ENCODE data around the gene EZH1.
A peak's percentile ranks its signal among the peaks of the same experiment; 100 is the strongest.
"Not testable (repeated sequence)": the region's sequence is repeated elsewhere in the genome, so short reads cannot be mapped to it uniquely, and the experiment has no call there.

EZH1 gene

DNA sequence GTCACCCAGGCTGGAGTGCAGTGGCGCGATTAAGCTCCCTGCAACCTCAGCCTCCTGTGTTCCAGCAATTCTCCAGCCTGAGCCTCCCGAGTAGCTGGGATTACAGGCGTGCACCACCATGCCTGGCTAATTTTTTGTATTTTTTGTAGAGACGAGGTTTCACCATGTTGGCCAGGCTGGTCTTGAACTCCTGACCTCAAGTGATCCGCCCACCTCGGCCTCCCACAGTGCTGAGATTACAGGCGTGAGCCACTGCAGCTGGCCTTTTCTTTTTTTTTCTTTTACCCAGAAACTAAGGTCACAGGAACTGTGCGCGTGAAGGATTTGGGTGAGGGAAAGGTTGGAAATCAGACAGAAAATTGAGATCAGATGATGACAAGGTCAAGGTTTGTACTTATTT is 25.1 kb upstream of the EZH1 start:
- not testable (repeated sequence) for DNase-seq

DNA sequence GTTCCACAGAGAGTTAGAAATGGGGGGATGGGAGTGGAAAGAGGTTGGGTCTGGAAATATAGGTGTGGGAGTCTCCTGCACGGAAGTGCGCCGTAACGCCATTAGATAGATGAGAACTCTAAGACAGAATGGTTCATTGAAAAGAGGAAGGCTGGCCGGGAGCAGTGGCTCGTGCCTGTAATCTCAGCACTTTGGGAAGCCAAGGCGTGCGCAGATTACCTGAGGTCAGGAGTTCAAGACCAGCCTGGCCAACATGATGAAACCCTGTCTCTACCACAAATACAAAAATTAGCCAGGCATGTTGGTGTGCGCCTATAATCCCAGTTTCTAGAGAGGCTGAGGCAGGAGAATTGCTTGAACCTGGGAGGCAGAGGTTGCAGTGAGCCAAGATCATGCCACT is 23.2 kb upstream of the EZH1 start:
- not testable (repeated sequence) for DNase-seq

DNA sequence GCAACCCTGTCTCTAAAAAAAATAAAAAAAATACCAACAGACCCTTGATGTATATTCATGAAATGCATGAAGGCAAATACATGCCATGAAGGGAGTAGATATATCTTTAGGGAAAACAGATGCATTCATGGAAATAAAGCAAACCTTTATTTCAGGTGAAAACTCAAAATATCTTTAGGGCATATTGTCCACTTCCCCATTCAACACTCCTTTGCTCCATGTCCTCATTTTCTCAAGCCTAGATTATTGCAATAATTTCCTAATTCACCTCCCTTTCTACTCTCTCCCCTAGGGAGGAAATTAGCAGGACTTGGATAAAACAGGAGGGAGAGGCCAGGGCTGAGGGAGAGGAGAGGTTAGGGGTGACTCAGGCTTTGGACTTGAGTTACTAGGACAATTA is 22.7 kb upstream of the EZH1 start:
- no peak for DNase-seq

DNA sequence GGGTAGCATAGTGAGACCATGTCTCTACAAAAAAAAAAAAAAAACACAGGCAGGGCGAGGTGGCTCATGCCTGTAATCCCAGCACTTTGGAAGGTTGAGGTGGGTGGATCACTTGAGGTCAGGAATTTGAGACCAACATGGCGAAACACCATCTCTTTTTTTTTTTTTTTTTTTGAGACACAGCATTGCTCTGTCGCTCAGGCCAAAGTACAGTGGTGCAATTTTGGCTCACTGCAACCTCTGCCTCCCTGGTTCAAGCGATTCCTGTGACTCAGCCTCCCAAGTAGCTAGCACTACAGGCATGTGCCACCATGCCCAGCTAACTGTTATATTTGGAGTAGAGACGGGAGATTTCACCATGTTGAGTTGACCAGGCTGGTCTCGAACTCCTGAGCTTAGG is 21.3 kb upstream of the EZH1 start:
- DNase-seq: no peak

DNA sequence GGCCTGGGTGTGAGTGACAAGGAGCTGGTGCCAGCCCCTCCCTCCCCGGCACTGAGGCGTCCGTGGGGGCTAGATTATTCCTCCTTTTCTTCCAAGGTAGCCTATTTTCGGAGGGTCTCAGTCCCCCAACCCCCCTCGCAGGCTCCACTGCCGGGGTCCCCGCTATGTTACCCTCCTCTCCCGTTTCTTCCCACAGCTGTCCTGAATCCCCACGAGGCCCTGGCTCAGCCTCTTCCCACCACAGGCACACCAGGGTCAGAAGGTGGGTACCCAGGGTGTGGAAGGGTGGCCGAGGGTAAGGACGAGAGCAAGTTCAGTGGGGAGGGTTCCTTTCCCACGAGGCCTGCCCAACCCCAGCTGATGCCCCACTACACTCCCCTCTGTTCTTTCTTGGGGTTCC is 16.8 kb upstream of the EZH1 start:
- DNase-seq: no peak

DNA sequence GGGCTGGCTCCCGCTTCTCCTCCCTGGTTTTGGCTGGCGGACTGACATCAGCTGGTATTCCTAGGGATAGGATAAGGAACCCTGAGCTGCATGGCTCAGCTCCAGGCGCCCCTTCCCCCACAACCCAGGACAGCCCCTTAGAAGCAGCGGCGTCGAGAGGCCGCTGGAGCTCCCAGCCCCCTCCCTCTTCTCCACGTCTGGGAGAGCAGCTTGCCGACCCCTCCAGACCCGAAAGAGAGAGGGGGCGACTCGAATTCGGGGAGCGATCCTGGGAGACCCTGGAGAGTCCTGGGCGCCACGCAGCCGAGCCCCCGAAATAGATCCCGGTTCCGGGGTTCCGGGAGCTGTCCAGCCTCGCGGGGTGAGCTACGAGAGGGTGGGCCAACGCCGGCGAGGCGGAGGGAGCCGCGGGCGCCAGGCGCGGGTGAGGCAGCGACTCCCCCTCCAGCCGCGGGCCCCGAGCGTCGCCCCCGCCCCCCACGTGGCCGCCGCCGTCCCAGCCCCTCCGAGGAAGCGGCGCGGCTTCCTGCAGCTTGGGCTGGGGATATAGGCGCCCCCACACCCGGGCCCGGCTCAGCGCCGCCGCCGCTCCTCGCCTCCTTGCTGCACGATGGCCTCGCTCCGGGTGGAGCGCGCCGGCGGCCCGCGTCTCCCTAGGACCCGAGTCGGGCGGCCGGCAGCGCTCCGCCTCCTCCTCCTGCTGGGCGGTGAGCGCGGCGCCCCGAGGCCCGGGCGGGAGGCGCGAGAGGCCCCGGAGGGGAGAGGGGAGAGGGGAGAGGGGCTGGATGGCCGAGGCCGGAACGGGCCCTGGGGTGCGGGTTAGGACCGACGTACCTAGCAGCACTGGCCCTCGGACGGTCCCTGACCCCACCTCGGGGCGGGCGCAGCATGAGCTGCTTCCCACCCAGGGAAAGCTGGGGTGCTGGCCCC is 16.1 kb upstream of the EZH1 start, which contains the start of gene RAMP2:
RAMP2 (plus strand) TSS at position 576 of the 930 bp plus-strand sequence; CDS start at position 611, 35 bp downstream.
- DNase-seq: no peak

DNA sequence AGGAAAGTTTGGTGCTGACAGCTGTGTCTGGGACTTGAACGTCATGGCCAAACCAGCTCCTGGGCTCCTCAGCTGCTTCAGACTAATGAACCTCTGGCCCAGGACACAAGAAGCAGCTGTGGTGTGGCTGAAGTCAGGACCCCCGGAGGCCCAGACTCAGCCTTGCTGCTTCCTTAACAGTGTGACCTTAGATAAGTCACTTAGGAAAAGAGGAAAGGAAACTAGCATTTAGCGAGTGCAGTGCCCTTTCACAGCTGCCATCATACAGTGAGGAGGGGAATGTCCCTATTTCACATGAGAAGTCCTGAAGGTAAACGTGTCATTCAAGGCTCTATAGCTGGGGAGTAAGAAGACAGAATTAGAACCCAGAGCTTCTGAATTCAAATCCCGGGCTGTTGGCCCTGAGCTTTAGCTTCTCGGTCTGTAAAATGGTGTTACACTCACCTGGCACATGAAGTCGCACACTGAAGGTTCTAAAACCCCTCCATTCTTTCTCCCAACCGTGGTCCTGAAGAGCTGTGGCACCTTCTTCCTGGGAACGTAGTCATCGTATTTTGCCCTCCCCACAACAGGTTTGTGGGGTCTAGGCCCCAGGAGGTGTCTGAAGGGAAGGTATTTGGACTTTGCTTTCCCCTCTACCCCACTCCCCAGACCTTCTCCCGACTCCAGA is 15.3 kb upstream of the EZH1 start:
- DNase-seq: no peak

DNA sequence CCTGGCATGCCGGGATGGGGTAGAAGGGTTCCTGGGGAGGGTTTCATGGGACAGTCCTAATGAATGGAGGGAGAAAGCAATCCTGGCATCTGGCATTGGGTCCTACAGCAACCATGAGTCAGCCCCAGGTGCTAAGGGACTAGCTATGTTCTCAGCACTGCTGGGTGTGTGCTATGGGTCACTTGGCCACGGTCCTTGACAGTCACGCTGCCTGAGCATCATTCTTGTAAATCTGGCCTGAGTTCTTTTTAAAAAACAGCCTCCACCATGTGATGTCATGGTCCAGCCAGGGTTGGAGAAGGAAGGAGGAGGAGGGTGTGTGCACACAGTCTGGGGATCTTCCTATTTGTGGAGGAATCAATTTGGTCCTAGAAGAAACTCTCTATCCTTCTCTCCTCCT is 9.9 kb upstream of the EZH1 start:
- DNase-seq: no peak

DNA sequence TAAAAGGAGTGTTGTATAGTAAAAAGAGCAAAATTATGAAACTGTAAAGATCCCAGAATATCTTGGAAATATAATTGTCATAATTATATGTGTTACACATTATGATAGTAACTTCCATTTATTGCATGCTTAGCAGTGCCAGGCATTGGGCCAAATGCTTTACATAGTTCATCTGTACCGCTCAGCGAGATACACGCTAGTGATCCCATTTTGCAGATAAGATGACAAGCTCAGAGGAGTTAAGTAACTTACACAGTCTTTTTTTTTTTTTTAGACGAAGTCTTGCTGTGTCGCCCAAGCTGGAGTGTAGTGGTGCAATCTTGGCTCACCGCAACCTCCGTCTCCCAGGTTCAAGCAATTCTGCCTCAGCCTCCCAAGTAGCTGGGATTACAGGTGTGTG is 6.8 kb upstream of the EZH1 start:
- no peak for DNase-seq

DNA sequence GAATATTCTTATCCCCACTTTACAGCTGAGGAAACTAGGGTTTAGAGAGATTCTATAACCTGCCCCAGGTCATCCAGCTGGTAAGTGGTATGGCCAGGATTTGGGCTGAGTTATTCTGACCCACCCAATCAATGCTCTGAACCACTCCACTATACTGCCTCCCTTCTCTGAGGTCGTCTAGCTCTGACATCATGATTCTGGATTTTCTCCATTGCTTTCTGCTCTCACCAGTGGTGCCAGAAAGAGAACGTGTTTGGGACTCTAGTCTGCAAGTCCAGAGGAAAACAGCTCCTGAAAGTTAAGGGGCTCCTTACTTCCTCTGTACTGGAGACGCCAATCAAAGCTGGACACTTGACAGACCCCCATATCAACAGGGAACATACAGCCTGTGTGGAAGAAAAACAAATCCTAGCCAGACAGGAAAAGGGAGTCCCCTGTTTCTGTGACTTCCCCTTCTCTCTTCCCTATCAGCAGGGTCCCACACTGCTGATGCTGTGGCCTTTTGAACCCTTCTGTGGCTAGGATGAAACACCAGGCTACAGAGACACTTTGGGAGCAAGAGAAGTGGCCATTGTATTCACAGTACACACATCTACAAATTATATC is 6.0 kb upstream of the EZH1 start:
- no peak for DNase-seq

DNA sequence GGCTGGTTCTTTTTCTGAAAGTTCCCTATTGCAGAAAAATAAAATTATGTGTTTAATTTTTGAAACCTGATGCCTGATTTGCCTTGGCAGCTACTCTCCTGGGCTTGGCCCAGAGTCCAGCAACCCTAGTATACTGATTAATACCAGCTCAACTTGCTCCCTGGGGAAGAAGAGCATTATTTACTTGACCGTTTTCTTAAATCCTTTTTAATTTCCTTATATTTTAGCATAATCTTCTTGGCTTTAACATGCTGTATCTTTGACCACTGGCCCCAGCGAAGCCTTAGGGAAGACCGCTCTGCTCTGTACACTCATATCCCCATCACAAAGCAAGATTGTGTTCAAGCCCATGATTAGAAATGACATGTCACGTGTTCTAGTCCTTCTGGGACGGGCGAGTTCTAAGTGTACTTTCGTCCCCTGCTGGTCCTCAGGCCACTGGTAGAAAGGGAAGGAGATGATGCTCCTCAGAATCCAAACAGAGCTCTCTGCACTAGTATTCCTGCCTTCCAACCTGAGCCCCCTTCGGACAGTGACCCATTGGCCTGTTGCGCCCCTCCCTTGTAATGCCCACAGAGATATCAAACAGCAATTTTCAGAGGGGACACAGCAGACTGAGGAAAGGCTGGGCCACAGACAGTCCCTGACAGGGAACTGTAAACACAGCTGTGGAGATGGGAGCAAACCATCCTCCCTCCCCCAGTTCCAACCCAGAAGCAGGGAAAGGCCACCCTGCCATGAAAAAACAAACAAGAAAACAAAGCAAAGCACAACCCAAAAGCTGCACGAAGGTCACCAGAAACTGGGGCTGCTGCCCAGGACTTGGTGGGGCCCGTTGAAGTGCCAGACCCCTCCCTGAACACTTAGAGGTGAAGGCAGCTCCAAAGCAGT is 4.3 kb upstream of the EZH1 start:
- no peak for DNase-seq

DNA sequence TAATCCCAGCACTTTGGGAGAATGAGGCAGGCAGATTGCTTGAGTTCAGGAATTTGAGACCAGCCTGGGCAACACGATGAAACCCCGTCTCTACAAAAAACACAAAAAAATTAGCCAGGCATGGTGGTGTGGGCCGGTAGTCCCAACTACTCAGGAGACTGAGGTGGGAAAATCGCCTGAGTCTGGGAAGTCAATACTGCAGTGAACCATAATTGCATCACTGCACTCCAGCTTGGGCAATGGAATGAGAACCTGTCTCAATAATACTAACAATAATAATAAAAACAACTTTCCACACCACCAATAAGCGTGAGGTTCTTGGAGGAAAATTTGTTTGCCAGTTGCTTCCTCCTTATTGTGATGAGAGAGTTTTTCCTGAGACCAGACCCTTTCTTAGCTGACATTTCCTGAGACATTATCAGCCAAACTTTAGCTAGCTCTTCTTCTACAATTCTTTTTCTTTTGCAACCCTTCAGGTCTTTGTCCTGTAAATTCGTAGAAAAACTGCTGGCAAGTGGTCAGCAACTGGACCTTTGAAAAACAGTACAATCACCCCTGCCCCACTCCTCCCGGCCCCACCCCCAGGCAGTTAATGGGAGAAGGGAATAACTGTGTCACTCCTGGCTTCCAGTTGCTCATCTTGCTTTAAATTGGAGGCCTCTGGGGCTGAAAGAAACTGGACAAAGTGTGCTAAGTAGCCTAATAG is 3.5 kb upstream of the EZH1 start:
- DNase-seq: no peak

DNA sequence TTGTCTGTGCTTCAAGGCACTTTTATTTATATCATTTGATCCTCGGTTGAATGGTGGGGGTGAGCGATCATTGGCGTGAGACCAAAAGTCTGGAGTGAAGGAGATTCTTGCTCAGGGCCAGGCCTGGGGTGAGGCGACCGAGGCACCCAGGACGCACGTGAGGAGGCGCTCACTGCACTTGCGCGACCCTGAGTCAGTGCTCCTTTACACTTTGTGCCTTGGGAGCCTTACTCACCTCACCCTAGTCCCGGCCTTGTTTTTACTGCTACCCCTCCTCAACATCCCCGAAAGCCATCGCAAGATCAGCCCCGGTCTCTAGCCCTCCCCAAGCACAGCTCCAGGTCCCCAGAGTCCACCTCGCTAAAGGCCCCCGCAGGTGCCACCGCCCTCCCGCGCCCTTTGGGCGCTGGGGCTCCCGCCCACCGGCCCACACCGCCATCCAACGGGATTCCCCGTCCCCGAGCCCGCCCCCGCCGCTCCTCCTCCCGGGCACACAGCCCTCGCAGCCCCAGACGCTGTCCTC is 496 bp downstream of the EZH1 start:
- peak; percentile 82 for DNase-seq

DNA sequence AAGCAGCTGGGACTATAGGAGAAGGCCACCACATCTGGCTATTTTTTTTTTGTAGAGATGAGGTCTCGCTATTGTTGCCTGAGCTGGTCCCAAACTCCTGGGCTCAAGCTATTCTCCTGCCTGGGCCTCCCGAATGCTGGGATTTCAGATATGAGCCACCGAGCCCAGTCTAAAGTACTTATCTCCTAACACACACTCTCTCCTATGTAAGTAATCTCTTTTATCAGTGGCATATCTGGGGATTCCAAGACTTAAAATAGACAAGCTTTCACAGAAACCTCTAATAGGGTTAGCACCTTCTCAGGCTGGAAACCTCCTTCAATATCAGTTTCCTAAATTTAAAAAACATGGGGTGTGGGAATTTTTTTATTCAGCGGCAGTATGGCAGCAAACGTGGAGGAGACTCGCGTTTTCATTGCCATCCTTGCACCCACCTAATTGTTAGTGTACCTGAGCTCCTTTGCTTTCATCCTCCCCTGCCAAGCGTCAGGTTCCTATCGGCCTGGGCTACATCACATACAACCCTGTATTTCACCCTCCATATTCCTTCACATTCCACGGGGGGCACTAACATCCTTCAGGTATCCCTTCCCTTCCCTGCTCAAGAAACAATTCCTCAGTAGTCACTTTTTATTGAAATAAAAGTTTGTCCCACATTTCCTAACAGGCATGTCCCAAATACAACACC is 1.1 kb downstream of the EZH1 start:
- DNase-seq: no peak

DNA sequence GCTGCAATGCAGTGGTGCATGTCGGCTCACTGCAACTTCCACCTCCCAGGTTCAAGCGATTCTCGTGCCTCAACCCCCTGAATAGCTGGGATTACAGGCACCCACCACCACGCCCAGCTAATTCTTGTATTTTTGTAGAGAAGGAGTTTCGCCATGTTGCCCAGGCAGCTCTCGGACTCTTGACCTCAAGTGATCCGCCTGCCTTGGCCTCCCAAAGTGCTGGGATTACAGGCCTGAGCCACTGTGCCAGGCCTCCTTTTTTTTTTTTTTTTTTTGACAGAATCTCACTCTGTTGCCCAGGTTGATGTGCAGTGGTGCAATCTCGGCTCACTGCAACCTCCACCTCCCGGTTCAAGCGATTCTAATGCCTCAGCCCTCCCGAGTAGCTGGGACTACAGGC is 1.9 kb downstream of the EZH1 start:
- DNase-seq: not testable (repeated sequence)

DNA sequence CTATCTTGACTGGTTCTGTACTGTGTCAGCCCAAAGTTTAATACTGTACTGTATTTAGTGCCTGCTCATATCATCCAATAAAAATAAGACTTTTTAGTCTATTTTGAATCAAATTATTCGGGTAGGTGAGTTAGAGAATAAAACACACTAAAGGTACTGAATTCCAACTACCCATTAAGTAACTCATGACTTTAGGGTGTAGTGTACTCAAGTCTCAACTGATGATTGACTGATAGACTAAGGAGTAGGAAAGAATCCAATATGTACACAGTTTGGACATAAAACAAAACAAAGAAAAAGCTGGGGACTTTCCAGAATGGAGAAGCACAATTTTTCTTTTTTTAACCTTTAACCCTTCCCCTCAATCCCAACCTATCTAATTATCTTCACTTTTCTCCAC is 4.1 kb downstream of the EZH1 start:
- DNase-seq: no peak

DNA sequence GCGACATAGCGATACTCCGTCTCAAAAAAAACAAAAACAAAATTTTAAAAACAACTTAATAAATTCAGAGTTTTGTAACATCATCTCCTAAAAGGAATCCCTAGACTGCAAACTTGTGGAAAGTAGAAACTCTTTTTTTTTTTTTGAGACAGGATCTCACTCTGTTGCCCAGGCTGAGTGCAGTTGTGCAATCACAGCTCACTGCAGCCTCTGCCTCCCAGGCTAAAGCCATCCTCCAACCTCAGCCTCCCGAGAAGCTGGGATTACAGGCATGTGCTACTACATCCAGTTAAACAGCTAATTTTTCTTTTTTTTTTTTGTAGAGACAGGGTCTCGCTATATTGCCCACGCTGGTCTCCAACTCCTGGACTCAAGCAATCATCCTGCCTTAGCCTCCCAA is 19.7 kb downstream of the EZH1 start:
- no peak for DNase-seq

DNA sequence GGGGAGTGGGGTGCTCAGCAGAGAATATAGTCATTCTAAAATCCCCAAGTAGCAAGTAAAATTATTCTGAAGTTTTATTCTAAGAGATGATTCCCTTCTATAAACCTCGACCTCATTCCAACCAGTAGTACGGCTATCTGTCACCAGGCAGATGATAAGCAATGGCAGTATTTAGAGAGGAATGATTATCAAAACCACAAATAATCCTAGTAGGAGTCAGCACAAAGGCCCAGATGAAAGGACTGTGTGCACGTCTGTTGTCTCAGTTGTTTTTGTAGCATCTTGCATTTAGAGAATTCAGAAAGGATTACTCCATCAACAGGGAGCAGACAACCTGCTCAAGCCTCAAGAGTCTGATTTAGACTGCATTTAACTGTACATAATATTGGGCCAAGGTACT is 21.2 kb downstream of the EZH1 start:
- DNase-seq: no peak

DNA sequence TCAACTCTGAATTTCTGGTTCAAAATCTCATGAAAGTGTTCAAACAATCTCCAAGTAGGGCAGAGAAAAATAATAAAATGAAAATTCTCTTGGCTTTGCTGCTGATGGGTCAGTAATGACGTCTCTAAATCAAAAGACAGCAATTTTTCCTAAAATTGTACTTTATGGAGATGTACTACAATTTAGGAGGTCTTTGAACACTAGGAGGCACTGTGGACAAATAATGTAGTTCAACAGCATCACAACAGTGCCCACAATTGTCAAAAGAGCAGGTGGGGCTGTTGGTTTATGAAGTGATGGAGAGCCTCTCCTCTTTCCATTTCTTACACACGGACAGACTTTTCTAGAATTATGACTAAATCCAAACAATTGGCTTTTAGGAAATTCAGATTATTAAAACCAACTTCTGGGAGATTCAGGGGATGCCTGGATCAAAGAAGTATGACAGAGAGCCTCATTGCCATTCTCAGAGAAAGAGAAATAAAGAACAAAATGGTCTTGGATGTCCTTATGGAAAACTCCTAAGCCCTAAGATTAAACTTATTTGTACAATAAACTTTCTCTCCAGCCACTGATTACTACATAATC is 23.8 kb downstream of the EZH1 start:
- DNase-seq: peak; percentile 19

DNA sequence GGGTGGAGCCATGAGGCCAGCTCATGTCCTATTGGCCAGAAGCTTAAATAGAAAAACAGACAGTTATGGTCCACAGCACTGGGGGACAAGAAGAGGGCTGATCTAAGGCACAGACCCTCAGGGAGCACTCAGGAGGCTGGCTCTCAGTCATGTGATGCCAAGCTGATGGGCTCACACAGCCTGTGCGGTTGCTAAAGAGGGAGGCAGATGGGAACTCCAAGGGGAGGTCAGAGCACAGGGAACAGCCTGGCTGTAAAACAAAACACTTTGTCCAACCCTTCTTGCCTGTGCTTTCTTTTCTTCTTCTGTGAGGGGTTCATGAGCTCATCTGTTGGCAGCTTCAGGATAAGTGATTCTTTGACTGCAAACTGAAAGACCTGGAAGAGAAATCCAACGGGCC is 35.3 kb downstream of the EZH1 start:
- DNase-seq: no peak

DNA sequence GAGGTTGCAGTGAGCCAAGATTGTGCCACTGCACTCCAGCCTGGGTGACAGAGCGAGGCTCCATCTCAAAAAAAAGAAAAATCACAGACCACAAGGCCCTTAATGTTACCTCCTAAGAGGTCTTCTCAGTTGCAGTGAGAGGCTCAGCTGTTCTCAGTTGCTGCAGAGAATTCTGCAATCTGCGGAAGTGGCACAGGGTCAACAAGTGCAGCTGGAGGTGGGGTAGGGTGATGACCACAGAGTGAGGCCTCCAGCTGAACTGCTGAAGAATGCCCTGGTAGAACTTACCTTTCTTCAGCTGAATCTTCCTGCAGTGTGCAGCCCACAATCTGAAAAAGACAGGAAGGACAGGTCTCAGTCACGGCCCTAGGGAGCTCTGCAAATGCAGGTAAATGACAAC is 36.3 kb downstream of the EZH1 start:
- DNase-seq: no peak

Data from activated CD4-positive, alpha-beta T cell treated with anti-CD3 and anti-CD28 coated beads for 48 hours (primary cell).